HG02870 (cell line): ENCODE results near the gene ZNF638.
"Not testable (repeated sequence)": the region's sequence is repeated elsewhere in the genome, so short reads cannot be mapped to it uniquely, and the experiment has no call there.

ENCODE experiments used
- ATAC-seq: cut with Tn5 transposase; IDR thresholded peaks from one replicate; pipeline ENCODE4 v1.9.1; 2021; ENCODE audit warnings: mild to moderate bottlenecking, moderate library complexity; ENCODE audit not compliant: unreplicated experiment

Gene ZNF638

GRCh38 chr2:71331581-71332434 lies at the start of gene ZNF638:
Gene ZNF638 (plus strand): TSS chr2:71331782. CDS start chr2:71348955, 17,173 bp downstream.
- peak; percentile 94 for ATAC-seq

GRCh38 chr2:71281950-71282349 lies 49.6 kb upstream of the ZNF638 start:
- no peak for ATAC-seq

GRCh38 chr2:71282493-71282892 lies 49.1 kb upstream of the ZNF638 start:
- ATAC-seq: no peak

GRCh38 chr2:71283131-71283530 lies 48.5 kb upstream of the ZNF638 start:
- no peak for ATAC-seq

GRCh38 chr2:71285706-71286105 lies 45.9 kb upstream of the ZNF638 start:
- ATAC-seq: no peak

GRCh38 chr2:71291398-71291797 lies 40.2 kb upstream of the ZNF638 start:
- no peak for ATAC-seq

GRCh38 chr2:71292159-71292558 lies 39.4 kb upstream of the ZNF638 start:
- no peak for ATAC-seq

- ATAC-seq: no peak
Measured at GRCh38 chr2:71298914-71299313, 32.7 kb upstream of the ZNF638 start.

GRCh38 chr2:71299507-71299906 lies 32.1 kb upstream of the ZNF638 start:
- ATAC-seq: no peak

- ATAC-seq: no peak
Measured at GRCh38 chr2:71303849-71304248, 27.7 kb upstream of the ZNF638 start.

- no peak for ATAC-seq
Measured at GRCh38 chr2:71306762-71307161, 24.8 kb upstream of the ZNF638 start.

- ATAC-seq: no peak
Measured at GRCh38 chr2:71313016-71313766, 18.4 kb upstream of the ZNF638 start.

GRCh38 chr2:71317060-71317459 lies 14.5 kb upstream of the ZNF638 start:
- ATAC-seq: no peak

GRCh38 chr2:71317900-71318299 lies 13.7 kb upstream of the ZNF638 start:
- not testable (repeated sequence) for ATAC-seq

- ATAC-seq: no peak
Measured at GRCh38 chr2:71323386-71323785, 8.2 kb upstream of the ZNF638 start.

GRCh38 chr2:71326968-71327367 lies 4.6 kb upstream of the ZNF638 start:
- ATAC-seq: no peak

GRCh38 chr2:71327916-71328315 lies 3.7 kb upstream of the ZNF638 start:
- ATAC-seq: no peak

GRCh38 chr2:71330155-71330554 lies 1.4 kb upstream of the ZNF638 start:
- ATAC-seq: no peak

- no peak for ATAC-seq
Measured at GRCh38 chr2:71330585-71331330, 824 bp upstream of the ZNF638 start.

- not testable (repeated sequence) for ATAC-seq
Measured at GRCh38 chr2:71331331-71331580, 326 bp upstream of the ZNF638 start.

GRCh38 chr2:71332435-71332796 lies 834 bp downstream of the ZNF638 start:
- no peak for ATAC-seq

- ATAC-seq: no peak
Measured at GRCh38 chr2:71333619-71334018, 2.0 kb downstream of the ZNF638 start.
